Ovary (tissue), 3 donors: Measurements from ENCODE around the gene EVA1A.

Experiments used
- CTCF ChIP-seq, 3 donors: fragments of 450-650 bp in 2 of 3; fragments of 200-600 bp in 1 of 3; IDR thresholded peaks; one replicate each; pipeline versions ENCODE4 v1.5.1 to v1.8.0; 2016 to 2022; ENCODE audit warnings: antibody characterized with exemption in 3 of 3, mild to moderate bottlenecking in 1 of 3
- POLR2A ChIP-seq: fragments of 450-650 bp; IDR thresholded peaks from one replicate; pipeline ENCODE4 v1.6.1; 2017; ENCODE audit warnings: antibody characterized with exemption, mild to moderate bottlenecking, moderate library complexity
- donor health status: DM: no; HTN: no; CAD: no.

- TF ChIP-seq CTCF (IDR thresholded peaks at IDR 0.05) (no peak), POLR2A (no peak)
Measured at GRCh38 chr2:75474115-75474514, 86.6 kb downstream of the EVA1A start.
